Measurements from ENCODE around the gene ANKRD63. TPM values are rescaled to one million over a fixed set of nuclear protein-coding genes. Genes with fewer than 3 reads are reported as not detected.
A peak's percentile ranks its signal among the peaks of the same experiment; 100 is the strongest.

Gene ANKRD63
- polyA plus RNA-seq, 1 donor (not counting 4 experiments of a cell fraction or from before 2014, with no cell fraction given), result not detected

- TF ChIP-seq CTCF (optimal IDR thresholded peaks at IDR 0.05 in 1 of 3, IDR thresholded peaks at IDR 0.05 in 1 of 3, conservative IDR thresholded peaks at IDR 0.05 in 1 of 3; ENCODE audit: extremely low read depth in 1 of 3, insufficient read depth in 2 of 3, low read length in 3 of 3) (no peak), EZH2 (IDR thresholded peaks at IDR 0.05; ENCODE audit: low read length) (no peak)
- no peaks in the 10 kb centered on the region for H3K79me2 ChIP-seq (ENCODE audit: control insufficient read depth, insufficient read depth, low read length)
- no peak overlapping the region for H2AFZ ChIP-seq (ENCODE audit: control insufficient read depth, low read length)
- peaks cover 27% of the 10 kb centered on the region for H3K27me3 ChIP-seq (ENCODE audit: control insufficient read depth, extremely low read depth, insufficient read depth, low read length)
- H3K27ac ChIP-seq (ENCODE audit: control insufficient read depth, insufficient read depth, low read length), result no peak overlapping the region
- H4K20me1 ChIP-seq (ENCODE audit: control insufficient read depth, extremely low read depth, insufficient read depth, low read length), result peaks cover 4% of the 10 kb centered on the region
- peaks cover 11% of the 10 kb centered on the region for H3K4me1 ChIP-seq (ENCODE audit: control insufficient read depth, extremely low read depth, insufficient read depth, low read length)
- DNase-seq (ENCODE audit: low read depth, low spot score), result no peak
- dilution Hi-C loops (cut with MboI; ENCODE audit: extremely low pct_ligation_motif_present, low sequenced_read_pairs), result no loop called here
- no peaks in the 10 kb centered on the region for H3K36me3 ChIP-seq (ENCODE audit: control insufficient read depth in 2 of 2, extremely low read depth in 1 of 2, insufficient read depth in 2 of 2, low read length in 2 of 2)
- H3K4me3 ChIP-seq (ENCODE audit: control insufficient read depth in 2 of 3, extremely low read depth in 1 of 3, insufficient read depth in 2 of 3, low read depth in 1 of 3, low read length in 3 of 3), result no peak overlapping the region
- no peak overlapping the region for H3K9ac ChIP-seq (ENCODE audit: control insufficient read depth, extremely low read depth, insufficient read depth, low read length)
- no peak for FAIRE-seq
- H3K9me1 ChIP-seq (ENCODE audit: control insufficient read depth, extremely low read depth, insufficient read depth, low read length), result no peaks in the 10 kb centered on the region
- no peak overlapping the region for H3K4me2 ChIP-seq (ENCODE audit: control insufficient read depth, extremely low read depth, insufficient read depth, low read depth, low read length)
- no peaks in the 10 kb centered on the region for H3K9me3 ChIP-seq (ENCODE audit: control insufficient read depth, low read depth, low read length)
These were observed 26.5 kb upstream of the ANKRD63 start for GRCh38 chr15:40309344-40309862.

- no peak for TF ChIP-seq EZH2 (IDR thresholded peaks at IDR 0.05; ENCODE audit: low read length)
- TF ChIP-seq CTCF (optimal IDR thresholded peaks at IDR 0.05 in 1 of 3, IDR thresholded peaks at IDR 0.05 in 1 of 3, conservative IDR thresholded peaks at IDR 0.05 in 1 of 3; ENCODE audit: extremely low read depth in 1 of 3, insufficient read depth in 2 of 3, low read length in 3 of 3), result peak in 2 of 3 experiments; percentile 9 to 46
- Histone ChIP-seq H3K9me3 (ENCODE audit: control insufficient read depth, low read depth, low read length) (no peaks in the 10 kb centered on the region), H2AFZ (ENCODE audit: control insufficient read depth, low read length) (no peak within 1 kb of the TSS), H3K27me3 (ENCODE audit: control insufficient read depth, extremely low read depth, insufficient read depth, low read length) (peaks cover 30% of the 10 kb centered on the region), H3K4me3 (ENCODE audit: control insufficient read depth in 2 of 3, extremely low read depth in 1 of 3, insufficient read depth in 2 of 3, low read depth in 1 of 3, low read length in 3 of 3) (no peak within 1 kb of the TSS), H3K79me2 (ENCODE audit: control insufficient read depth, insufficient read depth, low read length) (no peaks in the 10 kb centered on the region), H3K4me1 (ENCODE audit: control insufficient read depth, extremely low read depth, insufficient read depth, low read length) (no peaks in the 10 kb centered on the region), H3K9me1 (ENCODE audit: control insufficient read depth, extremely low read depth, insufficient read depth, low read length) (no peaks in the 10 kb centered on the region), H3K27ac (ENCODE audit: control insufficient read depth, insufficient read depth, low read length) (no peak within 1 kb of the TSS), H4K20me1 (ENCODE audit: control insufficient read depth, extremely low read depth, insufficient read depth, low read length) (peaks cover 4% of the 10 kb centered on the region), H3K9ac (ENCODE audit: control insufficient read depth, extremely low read depth, insufficient read depth, low read length) (no peak within 1 kb of the TSS), H3K36me3 (ENCODE audit: control insufficient read depth in 2 of 2, extremely low read depth in 1 of 2, insufficient read depth in 2 of 2, low read length in 2 of 2) (no peaks in the 10 kb centered on the region), H3K4me2 (ENCODE audit: control insufficient read depth, extremely low read depth, insufficient read depth, low read depth, low read length) (no peak within 1 kb of the TSS)
- DNase-seq (ENCODE audit: low read depth, low spot score) (no peak), FAIRE-seq (no peak)
- dilution Hi-C loops (cut with MboI; ENCODE audit: extremely low pct_ligation_motif_present, low sequenced_read_pairs), result no loop called here
These were observed 24.8 kb upstream of the ANKRD63 start, which contains the start of gene PLCB2 for GRCh38 chr15:40307421-40308211. TSS of gene PLCB2 (minus strand) at chr15:40307935. CDS start at chr15:40307672, 263 bp downstream.

Measured in keratinocyte (primary cell).